HPDE6-E6E7 (cell line): ENCODE data around the gene TAF11.
"Not testable (repeated sequence)": the region's sequence is repeated elsewhere in the genome, so short reads cannot be mapped to it uniquely, and the experiment has no call there.

Source experiments
- DNase-seq: peaks from one replicate; pipeline ENCODE4 v3.0.0; 2011; ENCODE audit warnings: missing footprints; ENCODE audit errors: extremely low spot score

The TAF11 gene

GRCh38 chr6:34865107-34865506 lies 22.7 kb downstream of the TAF11 start:
- no peak for DNase-seq

GRCh38 chr6:34864007-34864406 lies 23.8 kb downstream of the TAF11 start:
- no peak for DNase-seq

GRCh38 chr6:34860776-34861175 lies 27.1 kb downstream of the TAF11 start:
- DNase-seq: no peak

GRCh38 chr6:34859951-34860350 lies 27.9 kb downstream of the TAF11 start:
- DNase-seq: no peak

DNA sequence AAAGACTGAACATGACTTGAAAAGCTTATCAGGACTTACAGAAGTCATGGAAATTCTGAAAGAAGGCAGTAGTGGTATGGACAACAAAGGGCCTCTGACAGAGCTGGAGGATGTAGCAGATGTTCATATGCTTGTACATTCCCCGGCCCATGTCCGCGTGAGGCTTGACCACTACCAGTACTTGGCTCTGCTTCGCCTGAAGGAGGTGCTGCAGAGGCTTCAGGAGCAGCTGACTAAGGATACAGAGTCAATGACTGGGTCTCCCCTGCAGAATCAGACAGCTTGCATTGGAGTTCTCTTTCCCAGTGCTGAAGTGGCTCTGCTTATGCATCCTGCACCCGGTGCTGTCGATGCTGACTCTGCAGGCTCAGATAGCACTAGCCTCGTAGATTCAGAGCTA lies 29.2 kb downstream of the TAF11 start:
- DNase-seq: no peak

DNA sequence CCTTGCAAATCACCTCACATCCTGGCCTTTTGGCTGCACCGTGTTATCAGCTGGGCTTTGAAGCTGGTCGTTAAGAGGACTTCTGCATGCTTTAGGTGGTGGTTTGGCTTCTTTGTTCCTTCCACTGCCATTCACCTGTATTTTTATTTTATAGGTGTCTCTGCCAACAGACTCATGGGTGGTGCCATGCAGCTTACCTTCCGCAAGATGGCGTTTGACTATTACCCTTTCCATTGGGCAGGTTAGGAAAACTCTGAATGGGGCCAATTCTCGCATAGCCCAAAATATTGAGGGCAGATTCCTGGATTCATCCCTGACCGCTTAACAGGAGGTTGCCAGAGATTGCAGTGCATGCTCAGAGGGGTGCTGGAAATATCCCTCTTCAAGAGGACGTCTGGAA lies 32.4 kb downstream of the TAF11 start:
- DNase-seq: no peak

- DNase-seq: no peak
Observed at GRCh38 chr6:34852406-34853085, 35.3 kb downstream of the TAF11 start.

DNA sequence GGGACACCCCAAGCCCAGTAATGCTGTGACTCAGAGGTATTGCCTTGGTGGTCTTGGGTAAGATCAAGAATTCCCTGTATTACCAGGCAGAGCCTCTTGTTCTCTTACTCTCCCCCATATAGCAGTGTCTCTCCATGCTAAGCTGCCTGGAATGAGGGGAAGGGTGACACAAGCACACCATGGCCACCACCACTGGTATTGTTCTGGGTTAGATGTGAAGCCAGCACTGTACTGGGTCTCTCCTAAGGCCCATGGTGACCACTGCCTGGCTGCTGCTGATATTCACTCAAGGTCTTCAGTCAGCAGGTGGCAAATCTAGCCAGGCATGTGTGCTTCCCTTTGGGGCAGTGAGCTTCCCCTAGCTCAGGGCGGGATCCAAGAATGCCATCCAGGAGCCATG lies 36.5 kb downstream of the TAF11 start:
- DNase-seq: no peak

DNA sequence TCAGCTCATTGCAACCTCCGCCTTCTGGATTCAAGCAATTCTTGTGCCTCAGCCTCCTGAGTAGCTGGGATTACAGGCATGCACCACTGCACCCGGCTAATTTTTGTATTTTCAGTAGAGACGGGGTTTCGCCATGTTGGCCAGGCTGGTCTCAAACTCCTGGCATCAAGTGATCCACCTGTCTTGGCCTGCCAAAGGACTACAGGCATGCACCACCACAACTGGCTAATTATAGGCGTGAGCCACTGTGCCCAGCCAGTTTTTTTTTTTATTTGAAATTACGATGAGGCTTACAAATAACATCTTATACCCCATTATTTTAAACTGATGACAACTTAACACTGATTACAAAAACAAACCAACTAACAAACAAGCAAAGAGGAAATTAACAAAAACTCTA lies 38.8 kb downstream of the TAF11 start:
- DNase-seq: not testable (repeated sequence)

- DNase-seq: no peak
Observed at GRCh38 chr6:34839666-34840352, 48.0 kb downstream of the TAF11 start.

- DNase-seq: no peak
Observed at GRCh38 chr6:34837528-34837927, 50.3 kb downstream of the TAF11 start.

DNA sequence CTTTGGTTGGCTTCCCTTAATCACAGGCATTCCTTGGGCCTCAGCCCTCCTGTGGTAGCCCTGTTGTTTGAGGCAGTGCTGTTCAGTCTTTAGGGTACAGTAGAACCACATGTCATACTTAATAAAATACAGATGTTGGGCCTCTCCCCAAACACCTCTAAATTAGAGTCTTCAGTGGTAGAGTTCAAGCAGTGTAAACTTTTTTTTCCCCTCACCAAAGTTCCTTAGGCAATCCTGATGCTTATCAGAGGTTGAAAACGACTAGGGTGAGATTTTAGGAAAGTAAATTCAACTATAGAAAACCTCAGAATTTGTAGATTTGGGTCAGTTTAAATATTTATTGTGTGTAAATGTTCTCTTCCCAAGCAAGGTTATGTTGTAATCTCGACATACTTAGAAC lies 51.4 kb downstream of the TAF11 start:
- DNase-seq: no peak

DNA sequence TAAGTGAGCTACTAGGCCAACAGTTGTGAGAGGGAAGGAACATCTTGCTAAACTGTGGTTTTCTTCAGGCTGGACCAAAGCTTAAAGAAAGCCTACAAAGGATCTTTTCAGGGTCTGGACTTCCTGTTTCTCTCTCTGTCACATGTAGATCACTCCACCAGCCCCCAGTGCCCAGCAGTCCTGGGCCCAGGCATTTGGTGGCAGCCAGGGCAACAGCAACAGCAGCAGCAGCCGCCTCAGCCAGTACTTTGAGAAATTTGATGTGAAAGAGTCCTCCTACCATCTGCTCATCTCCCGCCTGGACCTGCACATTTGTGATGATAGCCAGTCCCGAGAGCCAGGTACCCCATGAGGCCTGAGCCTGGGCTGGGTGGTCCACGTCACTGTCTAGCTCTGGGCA lies 51.8 kb downstream of the TAF11 start:
- no peak for DNase-seq

DNA sequence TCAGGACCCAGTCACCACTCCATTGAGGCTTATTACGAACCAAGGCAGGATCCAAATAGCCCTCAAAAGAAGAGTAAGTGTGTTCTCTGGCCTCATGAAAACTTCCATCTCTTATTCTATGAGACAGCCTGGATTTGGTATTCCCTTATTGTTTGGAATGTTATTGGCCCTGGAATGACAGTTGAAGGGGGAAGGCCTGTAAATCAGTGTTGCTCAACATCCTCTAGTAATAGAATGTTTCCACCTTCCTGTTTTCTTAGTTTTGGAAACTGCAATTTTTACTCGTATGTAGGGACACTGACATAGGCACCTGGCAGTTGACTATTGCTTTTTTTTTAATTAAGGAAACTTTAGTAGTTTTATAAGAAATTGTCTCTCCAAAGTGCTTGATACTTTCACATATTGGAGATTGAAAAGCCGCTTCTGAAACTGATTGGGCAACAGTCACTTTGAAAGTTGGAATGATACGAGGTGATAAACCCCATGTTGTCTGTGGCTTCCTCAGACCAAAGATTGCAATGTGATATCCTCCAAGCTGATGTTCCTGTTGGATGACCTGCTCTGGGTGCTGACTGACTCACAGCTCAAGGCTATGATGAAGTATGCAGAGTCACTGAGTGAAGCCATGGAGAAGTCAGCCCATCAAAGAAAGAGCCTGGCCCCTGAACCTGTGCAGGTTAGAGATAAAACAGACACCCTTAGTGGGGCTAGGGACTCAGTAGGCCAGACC lies 52.9 kb downstream of the TAF11 start:
- peak; percentile 50 for DNase-seq

GRCh38 chr6:34832942-34833341 lies 54.9 kb downstream of the TAF11 start:
- no peak for DNase-seq

GRCh38 chr6:34829137-34829536 lies 58.7 kb downstream of the TAF11 start:
- no peak for DNase-seq
